ENCODE data around the gene EEF1AKMT3. TPM values are rescaled to one million over a fixed set of nuclear protein-coding genes. Genes with fewer than 3 reads are reported as not detected.

EEF1AKMT3 gene
- polyA plus RNA-seq, 1 donor (not counting 4 experiments of a cell fraction or from before 2014, with no cell fraction given): 7.7 TPM

- no peak for FAIRE-seq
- Histone ChIP-seq H3K4me1 (ENCODE audit: control insufficient read depth, extremely low read depth, insufficient read depth, low read length) (peaks cover 4% of the 10 kb centered on the region), H3K9me1 (ENCODE audit: control insufficient read depth, extremely low read depth, insufficient read depth, low read length) (no peaks in the 10 kb centered on the region), H3K9ac (ENCODE audit: control insufficient read depth, extremely low read depth, insufficient read depth, low read length) (no peak overlapping the region), H3K4me3 (ENCODE audit: control insufficient read depth in 2 of 3, extremely low read depth in 1 of 3, insufficient read depth in 2 of 3, low read depth in 1 of 3, low read length in 3 of 3) (no peak overlapping the region), H3K36me3 (ENCODE audit: control insufficient read depth in 2 of 2, extremely low read depth in 1 of 2, insufficient read depth in 2 of 2, low read length in 2 of 2) (peaks cover 5% of the 10 kb centered on the region in 2 experiments), H2AFZ (ENCODE audit: control insufficient read depth, low read length) (no peak overlapping the region), H3K9me3 (ENCODE audit: control insufficient read depth, low read depth, low read length) (no peaks in the 10 kb centered on the region), H3K27me3 (ENCODE audit: control insufficient read depth, extremely low read depth, insufficient read depth, low read length) (no peaks in the 10 kb centered on the region), H4K20me1 (ENCODE audit: control insufficient read depth, extremely low read depth, insufficient read depth, low read length) (no peaks in the 10 kb centered on the region), H3K79me2 (ENCODE audit: control insufficient read depth, insufficient read depth, low read length) (no peaks in the 10 kb centered on the region), H3K4me2 (ENCODE audit: control insufficient read depth, extremely low read depth, insufficient read depth, low read depth, low read length) (no peak overlapping the region), H3K27ac (ENCODE audit: control insufficient read depth, insufficient read depth, low read length) (no peak overlapping the region)
- dilution Hi-C loops (cut with MboI; ENCODE audit: extremely low pct_ligation_motif_present, low sequenced_read_pairs): loop anchor here (25.0 kb wide), 1 partner anchor 138 kb away; the partner anchor contains the start of gene PIP4K2C
- no peak for TF ChIP-seq CTCF (optimal IDR thresholded peaks at IDR 0.05 in 1 of 3, IDR thresholded peaks at IDR 0.05 in 1 of 3, conservative IDR thresholded peaks at IDR 0.05 in 1 of 3; ENCODE audit: extremely low read depth in 1 of 3, insufficient read depth in 2 of 3, low read length in 3 of 3)
- TF ChIP-seq EZH2 (IDR thresholded peaks at IDR 0.05; ENCODE audit: low read length): no peak
- no peak for DNase-seq (ENCODE audit: low read depth, low spot score)
Measured at GRCh38 chr12:57724936-57725740, 47.3 kb upstream of the EEF1AKMT3 start.

GRCh38 chr12:57725851-57726150 is 46.6 kb upstream of the EEF1AKMT3 start:
- Histone ChIP-seq H3K27me3 (ENCODE audit: control insufficient read depth, extremely low read depth, insufficient read depth, low read length) (no peaks in the 10 kb centered on the region), H3K4me1 (ENCODE audit: control insufficient read depth, extremely low read depth, insufficient read depth, low read length) (peaks cover 4% of the 10 kb centered on the region), H3K9me1 (ENCODE audit: control insufficient read depth, extremely low read depth, insufficient read depth, low read length) (no peaks in the 10 kb centered on the region), H3K79me2 (ENCODE audit: control insufficient read depth, insufficient read depth, low read length) (no peaks in the 10 kb centered on the region), H4K20me1 (ENCODE audit: control insufficient read depth, extremely low read depth, insufficient read depth, low read length) (no peaks in the 10 kb centered on the region), H3K27ac (ENCODE audit: control insufficient read depth, insufficient read depth, low read length) (peak overlapping the region; percentile 56), H3K9me3 (ENCODE audit: control insufficient read depth, low read depth, low read length) (no peaks in the 10 kb centered on the region), H3K36me3 (ENCODE audit: control insufficient read depth in 2 of 2, extremely low read depth in 1 of 2, insufficient read depth in 2 of 2, low read length in 2 of 2) (peaks cover 0 to 5% of the 10 kb centered on the region in 2 experiments), H2AFZ (ENCODE audit: control insufficient read depth, low read length) (peak overlapping the region; percentile 88), H3K4me2 (ENCODE audit: control insufficient read depth, extremely low read depth, insufficient read depth, low read depth, low read length) (peak overlapping the region; percentile 88), H3K9ac (ENCODE audit: control insufficient read depth, extremely low read depth, insufficient read depth, low read length) (peak overlapping the region; percentile 86), H3K4me3 (ENCODE audit: control insufficient read depth in 2 of 3, extremely low read depth in 1 of 3, insufficient read depth in 2 of 3, low read depth in 1 of 3, low read length in 3 of 3) (peak overlapping the region; percentile 87 to 94 (median 92))
- DNase-seq (ENCODE audit: low read depth, low spot score) (no peak), FAIRE-seq (no peak)
- no peak for TF ChIP-seq CTCF (optimal IDR thresholded peaks at IDR 0.05 in 1 of 3, IDR thresholded peaks at IDR 0.05 in 1 of 3, conservative IDR thresholded peaks at IDR 0.05 in 1 of 3; ENCODE audit: extremely low read depth in 1 of 3, insufficient read depth in 2 of 3, low read length in 3 of 3)
- no peak for TF ChIP-seq EZH2 (IDR thresholded peaks at IDR 0.05; ENCODE audit: low read length)
- dilution Hi-C loops (cut with MboI; ENCODE audit: extremely low pct_ligation_motif_present, low sequenced_read_pairs): loop anchor here (25.0 kb wide), 1 partner anchor 138 kb away; the partner anchor contains the start of gene PIP4K2C
